GM23338 (cell line): Measurements from ENCODE around the gene MACO1. TPM values are rescaled to one million over a fixed set of nuclear protein-coding genes. Genes with fewer than 3 reads are reported as not detected.

Source experiments
- ATAC-seq: fragments of 200-7000 bp; cut with Tn5 transposase; 3 replicates; pipeline ENCODE4 v1.9.1; 2020
- DNase-seq: peaks from one replicate; pipeline ENCODE4 v3.0.0-alpha.2; 2015; ENCODE audit warnings: low spot score
- H2AFZ ChIP-seq: fragments of 200-600 bp; sonication (generic); 2 replicates; pipeline ENCODE4 v1.8.0; 2016; ENCODE audit warnings: antibody characterized with exemption, mild to moderate bottlenecking, moderate library complexity
- H3F3A ChIP-seq: fragments of 200-600 bp; sonication (generic); replicated peaks from 2 replicates; pipeline ENCODE4 v1.8.0; 2017; ENCODE audit warnings: antibody characterized with exemption, mixed run types, low read depth
- H3K27ac ChIP-seq: fragments of 200-600 bp; sonication (generic); 2 replicates; pipeline ENCODE4 v1.6.1; 2016; ENCODE audit warnings: low read depth
- H3K27me3 ChIP-seq: fragments of 200-600 bp; sonication (generic); 2 replicates; pipeline ENCODE4 v1.8.0; 2016; ENCODE audit warnings: mild to moderate bottlenecking, mixed run types, moderate library complexity; ENCODE audit not compliant: insufficient read depth
- H3K36me3 ChIP-seq: fragments of 200-600 bp; sonication (generic); 2 replicates; pipeline ENCODE4 v1.8.0; 2016; ENCODE audit warnings: mild to moderate bottlenecking; ENCODE audit not compliant: insufficient read depth
- H3K4me1 ChIP-seq: fragments of 200-600 bp; sonication (generic); 2 replicates; pipeline ENCODE4 v1.8.0; 2016; ENCODE audit warnings: mild to moderate bottlenecking, moderate library complexity; ENCODE audit not compliant: insufficient read depth
- H3K4me2 ChIP-seq: fragments of 200-600 bp; sonication (generic); 2 replicates; pipeline ENCODE4 v1.7.1; 2017; ENCODE audit warnings: mixed run types
- H3K4me3 ChIP-seq: fragments of 200-600 bp; sonication (generic); 2 replicates; pipeline ENCODE4 v1.6.1; 2016; ENCODE audit warnings: mixed run types
- H3K79me2 ChIP-seq: fragments of 200-600 bp; sonication (generic); replicated peaks from 2 replicates; pipeline ENCODE4 v1.8.0; 2017; ENCODE audit warnings: mild to moderate bottlenecking; ENCODE audit not compliant: insufficient read depth
- H3K9me2 ChIP-seq: fragments of 200-600 bp; sonication (generic); 2 replicates; pipeline ENCODE4 v1.8.0; 2017; ENCODE audit not compliant: insufficient read depth
- H4K20me1 ChIP-seq: fragments of 200-600 bp; sonication (generic); replicated peaks from 2 replicates; pipeline ENCODE4 v1.8.0; 2017; ENCODE audit warnings: mild to moderate bottlenecking; ENCODE audit not compliant: insufficient read depth
- H3K27ac Mint-ChIP-seq: 2 replicates; pipeline ENCODE4 v1.8.0; 2020; ENCODE audit warnings: inconsistent platforms, mild to moderate bottlenecking, moderate library complexity, mixed read lengths
- H3K27me3 Mint-ChIP-seq: 3 replicates; pipeline ENCODE4 v1.8.0; 2022; ENCODE audit warnings: low read depth, mild to moderate bottlenecking, moderate library complexity, mixed read lengths, inconsistent platforms; ENCODE audit not compliant: insufficient read depth, poor library complexity
- H3K36me3 Mint-ChIP-seq: 3 replicates; pipeline ENCODE4 v1.8.0; 2021; ENCODE audit warnings: low read depth, mild to moderate bottlenecking, inconsistent platforms, moderate library complexity, mixed read lengths
- H3K4me1 Mint-ChIP-seq: 3 replicates; pipeline ENCODE4 v1.8.0; 2020; ENCODE audit warnings: mild to moderate bottlenecking, inconsistent platforms, mixed read lengths
- H3K4me3 Mint-ChIP-seq: 3 replicates; pipeline ENCODE4 v1.8.0; 2021; ENCODE audit warnings: moderate library complexity, mild to moderate bottlenecking, inconsistent platforms, mixed read lengths
- H3K9me3 Mint-ChIP-seq: 3 replicates; pipeline ENCODE4 v1.8.0; 2020; ENCODE audit warnings: moderate library complexity, mild to moderate bottlenecking, inconsistent platforms, mixed read lengths
- CREB1 ChIP-seq: fragments of 250-450 bp; sonication (Bioruptor Pico); IDR thresholded peaks from 2 replicates; pipeline ENCODE4 v1.5.0; 2020; ENCODE audit warnings: low read depth, mild to moderate bottlenecking, moderate library complexity
- CTCF ChIP-seq, 2 experiments: fragments of 200-600 bp in 1 of 2; sonication (generic) in 1 of 2; conservative IDR thresholded peaks; 2 replicates each; pipeline versions ENCODE4 v1.5.1 to v1.6.1; 2016 to 2017; ENCODE audit warnings: antibody characterized with exemption in 2 of 2, low read depth in 2 of 2, mild to moderate bottlenecking in 2 of 2, moderate library complexity in 1 of 2
- ETS1 ChIP-seq: IDR thresholded peaks from 2 replicates; pipeline ENCODE4 v1.6.1; 2016; ENCODE audit warnings: antibody characterized with exemption
- EZH2 ChIP-seq: fragments of 200-600 bp; sonication (generic); IDR thresholded peaks from one replicate; pipeline ENCODE4 v1.8.0; 2017; ENCODE audit warnings: antibody characterized with exemption, mild to moderate bottlenecking, low read depth; ENCODE audit not compliant: unreplicated experiment
- EZH2phosphoT487 ChIP-seq: fragments of 200-600 bp; sonication (generic); IDR thresholded peaks from one replicate; pipeline ENCODE4 v1.8.1; 2018; ENCODE audit warnings: antibody characterized with exemption; ENCODE audit not compliant: unreplicated experiment
- JUNB ChIP-seq: IDR thresholded peaks from one replicate; pipeline ENCODE4 v1.6.1; 2016; ENCODE audit warnings: antibody characterized with exemption; ENCODE audit not compliant: unreplicated experiment
- NANOG ChIP-seq: IDR thresholded peaks from 2 replicates; pipeline ENCODE4 v1.6.1; 2016; ENCODE audit warnings: antibody characterized with exemption, borderline replicate concordance
- POLR2AphosphoS5 ChIP-seq: IDR thresholded peaks from 2 replicates; pipeline ENCODE4 v1.6.1; 2016; ENCODE audit warnings: antibody characterized with exemption, low read depth
- REST ChIP-seq: IDR thresholded peaks from one replicate; pipeline ENCODE4 v1.6.1; 2018; ENCODE audit warnings: antibody characterized with exemption; ENCODE audit not compliant: unreplicated experiment
- STAT1 ChIP-seq: IDR thresholded peaks from one replicate; pipeline ENCODE4 v1.6.1; 2016; ENCODE audit warnings: antibody characterized with exemption; ENCODE audit not compliant: unreplicated experiment
- ZNF114 ChIP-seq: fragments of 250-450 bp; sonication (Bioruptor Pico); IDR thresholded peaks from 2 replicates; pipeline ENCODE4 v1.5.0; 2020; ENCODE audit warnings: mild to moderate bottlenecking, moderate library complexity
- ZNF331 ChIP-seq: fragments of 250-450 bp; sonication (Bioruptor Pico); IDR thresholded peaks from 2 replicates; pipeline ENCODE4 v1.5.0; 2020; ENCODE audit warnings: low read depth, mild to moderate bottlenecking, moderate library complexity
- ZNF462 ChIP-seq: fragments of 250-450 bp; sonication (Bioruptor Pico); IDR thresholded peaks from 2 replicates; pipeline ENCODE4 v1.5.0; 2020; ENCODE audit warnings: mild to moderate bottlenecking, moderate library complexity
- polyA plus RNA-seq: library from polyadenylated mRNA; unstranded; fragments of >200 nt; fragmentation: Nextera tagmentation; extraction: Ambion mirVana; gene quantifications from 2 replicates; pipeline ENCODE4 v1.2.1, GENCODE V29; 2016
- total RNA-seq: library from RNA; depleted of rRNA; stranded (reverse); fragments of >200 nt; shearing (Covaris generic); gene quantifications from 2 replicates; pipeline ENCODE4 v1.2.3, GENCODE V29; 2014

Gene MACO1
- total and polyA plus RNA-seq, 2 experiments from 2014 or later: 9.8 to 10.6 TPM

- no peaks in the 10 kb centered on the region for H3K27me3 ChIP-seq
- Mint-ChIP-seq H3K27ac (no peak overlapping the region), H3K36me3 (no peaks in the 10 kb centered on the region), H3K4me1 (peaks cover 26% of the 10 kb centered on the region), H3K4me3 (no peak overlapping the region), H3K9me3 (no peaks in the 10 kb centered on the region), H3K27me3 (no peaks in the 10 kb centered on the region)
- H3K9me2 ChIP-seq: no peaks in the 10 kb centered on the region
- H3K4me2 ChIP-seq: 0 out of 2 replicates have a peak overlapping the region, but pooled peaks have one; percentile 34
- H2AFZ ChIP-seq: no peak overlapping the region
- H3K4me1 ChIP-seq: peaks cover 21% of the 10 kb centered on the region
- peaks cover 3% of the 10 kb centered on the region; the same call in 1 of the 2 replicates for H3K36me3 ChIP-seq
- TF ChIP-seq STAT1: no peak
- no peak for TF ChIP-seq CTCF (conservative IDR thresholded peaks at IDR 0.05; ENCODE audit: low read depth in 2 of 2)
- TF ChIP-seq JUNB: no peak
- no peak for TF ChIP-seq REST
- no peak for TF ChIP-seq ZNF462 (CRISPR knock-in tag)
- no peak for TF ChIP-seq NANOG
- TF ChIP-seq ZNF331 (CRISPR knock-in tag): no peak
- TF ChIP-seq CREB1 (CRISPR knock-in tag): no peak
- no peak for TF ChIP-seq POLR2AphosphoS5
- TF ChIP-seq EZH2: no peak
- TF ChIP-seq EZH2phosphoT487: no peak
- no peak for TF ChIP-seq ETS1
- no peak for TF ChIP-seq ZNF114
- no peak for DNase-seq
- H3K79me2 ChIP-seq: no peaks in the 10 kb centered on the region
- no peak overlapping the region; the same call in 1 of the 2 replicates for H3K27ac ChIP-seq
- no peaks in the 10 kb centered on the region for H3F3A ChIP-seq
- ATAC-seq: no peak
- no peaks in the 10 kb centered on the region for H4K20me1 ChIP-seq
- no peak overlapping the region for H3K4me3 ChIP-seq
Observed at GRCh38 chr1:25485536-25486411, 55.1 kb downstream of the MACO1 start.
